A673 (cell line): ENCODE results near the gene PMPCA. TPM values are rescaled to one million over a fixed set of nuclear protein-coding genes. Genes with fewer than 3 reads are reported as not detected.

Experiments
- BruUV-seq: library from RNA; stranded (reverse); fragments of 400-500 nt; replicated peaks from 2 replicates; lab custom pipeline; 2021; lab: Mats Ljungman, UMichigan
- CTCF ChIA-PET: fragments of 300-600 bp; sonication (Branson Sonifier 250); formaldehyde crosslinking; loops from one replicate; lab custom pipeline; 2022; ENCODE audit warnings: antibody characterized with exemption; lab: Charles Lee
- POLR2A ChIA-PET: fragments of 300-600 bp; sonication (Branson Sonifier 250); formaldehyde crosslinking; loops from one replicate; lab custom pipeline; 2022; ENCODE audit warnings: antibody characterized with exemption; ENCODE audit not compliant: low non-redundant PET; lab: Charles Lee
- DNase-seq: peaks from one replicate; pipeline ENCODE4 v3.0.0-alpha.2; 2015; ENCODE audit warnings: low spot score
- H3K27ac ChIP-seq: fragments of 200-600 bp; sonication (generic); 2 replicates; pipeline ENCODE4 v1.5.1; 2016; ENCODE audit warnings: mixed run types, low read depth, mild to moderate bottlenecking, mixed read lengths, antibody characterized with exemption, low read length; ENCODE audit not compliant: poor library complexity, severe bottlenecking
- H3K27me3 ChIP-seq: fragments of 200-600 bp; sonication (generic); replicated peaks from 2 replicates; pipeline ENCODE4 v1.6.1; 2017; ENCODE audit warnings: mixed run types, low read depth, mild to moderate bottlenecking, mixed read lengths, antibody characterized with exemption, low read length; ENCODE audit not compliant: insufficient read depth, poor library complexity
- H3K36me3 ChIP-seq: fragments of 200-600 bp; sonication (generic); 2 replicates; pipeline ENCODE4 v1.6.1; 2016; ENCODE audit warnings: mixed run types, mild to moderate bottlenecking, mixed read lengths, antibody characterized with exemption, low read length; ENCODE audit not compliant: insufficient read depth, poor library complexity, severe bottlenecking
- H3K4me1 ChIP-seq: fragments of 200-600 bp; sonication (generic); 2 replicates; pipeline ENCODE4 v1.6.1; 2017; ENCODE audit warnings: mixed run types, mild to moderate bottlenecking, mixed read lengths, antibody characterized with exemption, low read length; ENCODE audit not compliant: insufficient read depth, poor library complexity, severe bottlenecking
- H3K4me3 ChIP-seq: fragments of 200-600 bp; sonication (generic); 2 replicates; pipeline ENCODE4 v1.5.1; 2016; ENCODE audit warnings: low read depth, mixed run types, mild to moderate bottlenecking, mixed read lengths, low read length; ENCODE audit not compliant: poor library complexity, severe bottlenecking
- H3K9me3 ChIP-seq: fragments of 200-600 bp; sonication (generic); 2 replicates; pipeline ENCODE4 v1.6.1; 2016; ENCODE audit warnings: mixed run types, low read depth, mild to moderate bottlenecking, mixed read lengths, antibody characterized with exemption, low read length; ENCODE audit not compliant: poor library complexity, severe bottlenecking
- CTCF ChIP-seq: fragments of 300-800, 200-600 bp; sonication (generic); conservative IDR thresholded peaks from 2 replicates; pipeline ENCODE4 v1.5.1; 2017; ENCODE audit warnings: low read depth, mild to moderate bottlenecking, antibody characterized with exemption, low read length, moderate library complexity, mixed read lengths
- EZH2 ChIP-seq: fragments of 200-600 bp; sonication (generic); IDR thresholded peaks from 2 replicates; pipeline ENCODE4 v1.6.1; 2017; ENCODE audit warnings: borderline replicate concordance, low read depth, mild to moderate bottlenecking, mixed read lengths, antibody characterized with exemption, low read length; ENCODE audit not compliant: poor library complexity, severe bottlenecking
- intact Hi-C: fragments of 100-400 bp; cut with micrococcal nuclease; formaldehyde crosslinking; loops from one replicate; pipeline ENCODE4 v1.10.0; 2022; ENCODE audit not compliant: unreplicated experiment
- total RNA-seq: library from RNA; stranded (reverse); gene quantifications from 2 replicates; pipeline ENCODE4 v1.2.3, GENCODE V29; 2021

PMPCA gene
- total RNA-seq, 1 experiment from 2014 or later = 94.8 TPM

GRCh38 chr9:136419092-136419420 is 8.6 kb downstream of the PMPCA start:
- intact Hi-C loops = no loop called here
- CTCF ChIA-PET = no interaction called here
- Histone ChIP-seq H3K4me3 (no peak overlapping the region), H3K36me3 (peaks cover 79% of the 10 kb centered on the region), H3K4me1 (no peaks in the 10 kb centered on the region), H3K9me3 (no peaks in the 10 kb centered on the region), H3K27ac (no peak overlapping the region), H3K27me3 (no peaks in the 10 kb centered on the region)
- POLR2A ChIA-PET = no interaction called here
- TF ChIP-seq EZH2 (no peak), CTCF (no peak)
- BruUV-seq = no TSS peak
- DNase-seq = no peak

- Histone ChIP-seq H3K4me1 (peaks cover 3% of the 10 kb centered on the region), H3K36me3 (peaks cover 67% of the 10 kb centered on the region), H3K9me3 (no peaks in the 10 kb centered on the region), H3K27me3 (no peaks in the 10 kb centered on the region), H3K4me3 (no peak overlapping the region), H3K27ac (no peak overlapping the region)
- BruUV-seq = no TSS peak
- POLR2A ChIA-PET = no interaction called here
- no peak for DNase-seq
- TF ChIP-seq EZH2 = no peak
- TF ChIP-seq CTCF = no peak
- CTCF ChIA-PET = interaction anchor here (0.7 kb wide), 1 partner anchor 18 kb away, joined by 7 read pairs; no protein-coding TSS in a partner anchor
- intact Hi-C loops = no loop called here
Measured at GRCh38 chr9:136421791-136422190, 11.3 kb downstream of the PMPCA start.

GRCh38 chr9:136422876-136423275 is 12.4 kb downstream of the PMPCA start:
- H3K4me1 ChIP-seq = peaks cover 5% of the 10 kb centered on the region
- H3K36me3 ChIP-seq = peaks cover 58% of the 10 kb centered on the region
- H3K9me3 ChIP-seq = no peaks in the 10 kb centered on the region
- intact Hi-C loops = no loop called here
- ChIA-PET POLR2A (no interaction called here), CTCF (no interaction called here)
- TF ChIP-seq EZH2 = no peak
- no peak for TF ChIP-seq CTCF
- no peak overlapping the region for H3K27ac ChIP-seq
- no TSS peak for BruUV-seq
- DNase-seq = no peak
- H3K4me3 ChIP-seq = no peak overlapping the region
- no peaks in the 10 kb centered on the region for H3K27me3 ChIP-seq
